Activated CD4-positive, CD25-positive, alpha-beta regulatory T cell (primary cell): ENCODE data around the gene WT1.

ENCODE experiments used
- DNase-seq, 4 experiments: peaks; one replicate each; lab custom pipeline; 2025; lab: John Stamatoyannopoulos, UW

WT1 gene

GRCh38 chr11:32421992-32422391 lies 13.3 kb downstream of the WT1 start:
- DNase-seq, result no peak

GRCh38 chr11:32420937-32421901 lies 14.1 kb downstream of the WT1 start:
- no peak for DNase-seq

- no peak for DNase-seq
These were observed 15.2 kb downstream of the WT1 start for GRCh38 chr11:32420139-32420538.

GRCh38 chr11:32418836-32419235 lies 16.5 kb downstream of the WT1 start:
- no peak for DNase-seq

- no peak for DNase-seq
These were observed 17.5 kb downstream of the WT1 start for GRCh38 chr11:32417806-32418205.

GRCh38 chr11:32416301-32416700 lies 19.0 kb downstream of the WT1 start:
- DNase-seq, result no peak

- no peak for DNase-seq
These were observed 20.4 kb downstream of the WT1 start for GRCh38 chr11:32414925-32415324.

GRCh38 chr11:32411942-32412615 lies 23.3 kb downstream of the WT1 start:
- no peak for DNase-seq

GRCh38 chr11:32405592-32405991 lies 29.7 kb downstream of the WT1 start:
- DNase-seq, result no peak

- DNase-seq, result no peak
These were observed 32.5 kb downstream of the WT1 start for GRCh38 chr11:32402836-32403235.

GRCh38 chr11:32400670-32401369 lies 34.5 kb downstream of the WT1 start:
- no peak for DNase-seq

- DNase-seq, result no peak
These were observed 35.1 kb downstream of the WT1 start for GRCh38 chr11:32400196-32400595.

- no peak for DNase-seq
These were observed 38.3 kb downstream of the WT1 start for GRCh38 chr11:32396991-32397390.

GRCh38 chr11:32396331-32396730 lies 39.0 kb downstream of the WT1 start:
- DNase-seq, result no peak

GRCh38 chr11:32395127-32395526 lies 40.2 kb downstream of the WT1 start:
- DNase-seq, result no peak

- no peak for DNase-seq
These were observed 42.5 kb downstream of the WT1 start for GRCh38 chr11:32392840-32393239.

GRCh38 chr11:32391956-32392553 lies 43.3 kb downstream of the WT1 start:
- no peak for DNase-seq

- no peak for DNase-seq
These were observed 43.9 kb downstream of the WT1 start for GRCh38 chr11:32391479-32391878.

GRCh38 chr11:32390712-32391111 lies 44.6 kb downstream of the WT1 start:
- DNase-seq, result no peak

- no peak for DNase-seq
These were observed 46.2 kb downstream of the WT1 start for GRCh38 chr11:32388871-32389770.

- no peak for DNase-seq
These were observed 47.0 kb downstream of the WT1 start for GRCh38 chr11:32388365-32388764.
